SK-N-SH (cell line): ENCODE results near the gene ARHGAP45. TPM values are rescaled to one million over a fixed set of nuclear protein-coding genes. Genes with fewer than 3 reads are reported as not detected.

Source experiments
- CTCF ChIA-PET: fragments of 300-600, 350-600 bp; formaldehyde crosslinking; extraction: SDS; loops from one replicate; lab custom pipeline; 2021; lab: Yijun Ruan, JAX
- POLR2A ChIA-PET: fragments of 350-600 bp; sonication (Branson Sonifier 250); formaldehyde crosslinking; extraction: SDS; loops from one replicate; lab custom pipeline; 2020; ENCODE audit warnings: antibody characterized with exemption, inconsistent platforms; lab: Yijun Ruan, JAX
- DNase-seq: peaks from one replicate; pipeline ENCODE4 v3.0.0; 2012
- H2AFZ ChIP-seq: fragments of 200-600 bp; sonication (generic); 2 replicates; pipeline ENCODE4 v1.8.1; 2016; ENCODE audit warnings: antibody characterized with exemption, mild to moderate bottlenecking, low read depth
- H3F3A ChIP-seq: fragments of 200-600 bp; sonication (generic); replicated peaks from 2 replicates; pipeline ENCODE3; 2016; ENCODE audit warnings: antibody characterized with exemption, mild to moderate bottlenecking; ENCODE audit not compliant: insufficient read depth
- H3K27ac ChIP-seq, 2 experiments: fragments of 200-500 bp in 1 of 2; fragments of 200-600 bp in 1 of 2; sonication (Bioruptor generic) in 1 of 2; sonication (generic), shearing (Covaris generic) in 1 of 2; 2 replicates each; pipeline versions ENCODE4 v1.5.1 to v1.6.1; 2014 to 2016; ENCODE audit warnings: low read depth in 2 of 2, inconsistent platforms in 1 of 2, low read length in 1 of 2, mild to moderate bottlenecking in 1 of 2, mixed read lengths in 1 of 2
- H3K27me3 ChIP-seq: fragments of 200-600 bp; sonication (generic), shearing (Covaris generic); 2 replicates; pipeline ENCODE4 v1.6.1; 2016; ENCODE audit warnings: mixed run types; ENCODE audit not compliant: insufficient read depth
- H3K36me3 ChIP-seq, 2 experiments: fragments of 200-500 bp in 1 of 2; fragments of 200-600 bp in 1 of 2; sonication (Bioruptor generic) in 1 of 2; sonication (generic) in 1 of 2; replicated peaks in 1 of 2; 2 replicates each; pipeline versions ENCODE3 to v1.5.1; 2014 to 2016; ENCODE audit warnings: low read length in 1 of 2, mild to moderate bottlenecking in 1 of 2; ENCODE audit not compliant: insufficient read depth in 2 of 2, control insufficient read depth in 1 of 2
- H3K4me1 ChIP-seq, 2 experiments: fragments of 200-500 bp in 1 of 2; fragments of 200-600 bp in 1 of 2; sonication (Bioruptor generic) in 1 of 2; sonication (generic), shearing (Covaris generic) in 1 of 2; 2 replicates each; pipeline versions ENCODE4 v1.5.1 to v1.6.1; 2014 to 2016; ENCODE audit warnings: low read depth in 1 of 2, low read length in 1 of 2, mixed run types in 1 of 2; ENCODE audit not compliant: insufficient read depth in 2 of 2, control insufficient read depth in 1 of 2
- H3K4me2 ChIP-seq: fragments of 200-600 bp; sonication (generic), shearing (Covaris generic); 2 replicates; pipeline ENCODE4 v1.6.1; 2017; ENCODE audit warnings: mixed run types
- H3K4me3 ChIP-seq, 2 experiments: fragments of 200-500 bp in 1 of 2; fragments of 200-600 bp in 1 of 2; sonication (Bioruptor generic) in 1 of 2; sonication (generic), shearing (Covaris generic) in 1 of 2; 2 replicates each; pipeline versions ENCODE4 v1.5.1 to v1.8.1; 2014 to 2016; ENCODE audit warnings: low read depth in 2 of 2, inconsistent platforms in 1 of 2, low read length in 1 of 2, mild to moderate bottlenecking in 1 of 2, mixed read lengths in 1 of 2, moderate library complexity in 1 of 2
- H3K79me2 ChIP-seq: fragments of 200-600 bp; sonication (generic); 2 replicates; pipeline ENCODE4 v1.8.1; 2017; ENCODE audit warnings: mild to moderate bottlenecking; ENCODE audit not compliant: insufficient read depth
- H3K9ac ChIP-seq: fragments of 200-600 bp; sonication (generic); 2 replicates; pipeline ENCODE4 v1.6.1; 2017; ENCODE audit warnings: mixed run types
- H3K9me2 ChIP-seq: fragments of 200-600 bp; sonication (generic); 2 replicates; pipeline ENCODE4 v1.6.1; 2017; ENCODE audit warnings: mixed run types
- H3K9me3 ChIP-seq: fragments of 200-600 bp; sonication (generic); 2 replicates; pipeline ENCODE4 v1.6.1; 2017; ENCODE audit warnings: mixed run types, mild to moderate bottlenecking, moderate library complexity
- H4K20me1 ChIP-seq: fragments of 200-600 bp; sonication (generic); 2 replicates; pipeline ENCODE4 v1.6.1; 2017; ENCODE audit warnings: mild to moderate bottlenecking, mixed run types; ENCODE audit not compliant: insufficient read depth
- CHD2 ChIP-seq: fragments of 150-350 bp; IDR thresholded peaks from 2 replicates; pipeline ENCODE4 v1.6.1; 2018; ENCODE audit warnings: low read length; ENCODE audit not compliant: partially characterized antibody
- ELF1 ChIP-seq: IDR thresholded peaks from 2 replicates; pipeline ENCODE4 v1.4.0; 2012
- FOXM1 ChIP-seq: IDR thresholded peaks from 2 replicates; pipeline ENCODE4 v1.4.0; 2012; ENCODE audit warnings: low read depth, mild to moderate bottlenecking
- GATA2 ChIP-seq: sonication (generic); formaldehyde crosslinking; IDR thresholded peaks from 2 replicates; pipeline ENCODE4 v1.5.0; 2020; ENCODE audit warnings: mild to moderate bottlenecking, missing genetic modification reagents
- NFIC ChIP-seq: IDR thresholded peaks from 2 replicates; pipeline ENCODE4 v1.4.0; 2012; ENCODE audit warnings: borderline replicate concordance
- NRF1 ChIP-seq: IDR thresholded peaks from 2 replicates; pipeline ENCODE4 v1.6.1; 2012; ENCODE audit warnings: low read depth, mild to moderate bottlenecking, low read length
- PBX3 ChIP-seq: IDR thresholded peaks from 2 replicates; pipeline ENCODE4; 2012
- POLR2AphosphoS5 ChIP-seq: IDR thresholded peaks from 2 replicates; pipeline ENCODE4 v1.6.1; 2012; ENCODE audit warnings: low read depth, low read length
- SMC3 ChIP-seq: IDR thresholded peaks from 2 replicates; pipeline ENCODE4 v1.6.1; 2012; ENCODE audit warnings: low read depth, low read length, improper control_type of control experiment
- TCF12 ChIP-seq: IDR thresholded peaks from 2 replicates; pipeline ENCODE4 v1.4.0; 2012
- TEAD4 ChIP-seq: IDR thresholded peaks from 2 replicates; pipeline ENCODE4 v1.4.0; 2012; ENCODE audit warnings: mild to moderate bottlenecking, borderline replicate concordance; ENCODE audit not compliant: insufficient read depth
- USF1 ChIP-seq: IDR thresholded peaks from 2 replicates; pipeline ENCODE4 v1.4.0; 2012; ENCODE audit warnings: low read depth, borderline replicate concordance
- YY1 ChIP-seq: IDR thresholded peaks from 2 replicates; pipeline ENCODE4 v1.4.0; 2012; ENCODE audit warnings: low read depth, mild to moderate bottlenecking
- WGBS: methylation state at CpG from one replicate; pipeline ENCODE4 v1.1.6; 2017; ENCODE audit warnings: low lambda C conversion rate; 5-methylcytosine and 5-hydroxymethylcytosine counted together
- polyA plus RNA-seq, 3 experiments: library from polyadenylated mRNA; depleted of rRNA; stranded (reverse); fragments of >200 nt; gene quantifications; 2 replicates each; pipeline ENCODE4 v1.2.3, GENCODE V29; 2012

Gene ARHGAP45
- polyA plus RNA-seq, 1 of the 3 experiments (the other 2 are of a cell fraction): 4.2 TPM

DNA sequence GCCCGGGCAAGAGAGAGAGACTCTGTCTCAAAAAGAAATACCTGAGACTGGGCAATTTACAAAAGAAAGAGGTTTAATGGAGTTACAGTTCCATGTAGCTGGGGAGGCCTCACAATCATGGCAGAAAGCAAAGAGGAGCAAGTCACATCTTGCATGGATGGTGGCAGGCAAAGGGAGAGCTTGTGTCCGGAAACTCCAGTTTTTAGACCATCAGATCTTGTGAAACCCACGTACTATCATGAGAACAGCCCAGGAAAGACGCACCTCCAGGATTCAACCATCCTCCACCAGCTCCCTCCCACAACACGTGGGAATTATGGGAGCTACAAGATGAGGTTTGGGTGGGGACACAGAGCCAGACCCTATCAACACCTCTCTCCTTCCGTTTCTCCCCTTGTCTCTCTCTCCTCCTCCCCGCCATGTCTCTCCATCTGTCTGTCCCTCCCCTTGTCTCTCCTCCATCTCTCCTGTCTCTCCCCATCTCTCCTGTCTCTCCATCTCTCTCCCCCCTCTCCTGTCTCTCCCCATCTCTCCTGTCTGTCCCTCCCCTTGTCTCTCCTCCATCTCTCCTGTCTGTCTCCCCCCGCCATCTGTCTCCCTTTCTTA lies 18.2 kb downstream of the ARHGAP45 start:
- POLR2A ChIA-PET: interaction anchor here (0.5 to 1.9 kb wide), 2 partner anchors 10 to 246 kb away, joined by 3 to 5 read pairs; no protein-coding TSS in a partner anchor
- Histone ChIP-seq H4K20me1 (no peaks in the 10 kb centered on the region), H3K27ac (no peak overlapping the region), H3F3A (peaks cover 13% of the 10 kb centered on the region), H3K9me3 (no peaks in the 10 kb centered on the region), H3K9me2 (no peaks in the 10 kb centered on the region), H3K9ac (no peak overlapping the region), H3K36me3 (peaks cover 0 to 13% of the 10 kb centered on the region in 2 experiments), H3K4me2 (no peak overlapping the region), H3K27me3 (no peaks in the 10 kb centered on the region), H2AFZ (no peak overlapping the region), H3K4me1 (peaks cover 0 to 14% of the 10 kb centered on the region in 2 experiments; a peak in 2 of 4 replicates), H3K4me3 (no peak overlapping the region), H3K79me2 (no peaks in the 10 kb centered on the region)
- 74% methylated on average over 8 of the region's 8 CpGs for WGBS
- CTCF ChIA-PET: interaction anchor here (1.3 to 2.0 kb wide), 4 partner anchors 16 to 159 kb away, joined by 5 read pairs; no protein-coding TSS in a partner anchor
- no peak for TF ChIP-seq ELF1
- TF ChIP-seq USF1: no peak
- no peak; the same call in 1 of the 2 replicates for TF ChIP-seq POLR2AphosphoS5
- TF ChIP-seq PBX3: no peak
- no peak for TF ChIP-seq SMC3
- no peak for TF ChIP-seq CHD2
- TF ChIP-seq TEAD4: no peak
- TF ChIP-seq NRF1: no peak
- no peak for TF ChIP-seq NFIC
- TF ChIP-seq YY1: no peak
- TF ChIP-seq FOXM1: no peak
- no peak for TF ChIP-seq GATA2 (CRISPR knock-in tag)
- DNase-seq: no peak

- H3K27ac ChIP-seq: no peak overlapping the region
- H3K9ac ChIP-seq: no peak overlapping the region
- no peak overlapping the region for H3K4me2 ChIP-seq
- no peaks in the 10 kb centered on the region for H4K20me1 ChIP-seq
- DNase-seq: no peak
- no peaks in the 10 kb centered on the region for H3K9me2 ChIP-seq
- no peak overlapping the region for H3K4me3 ChIP-seq
- peaks cover 13% of the 10 kb centered on the region for H3F3A ChIP-seq
- WGBS: 67% methylated on average over 17 of the region's 38 CpGs
- H3K4me1 ChIP-seq: peaks cover 0 to 12% of the 10 kb centered on the region in 2 experiments; a peak in 2 of 4 replicates
- POLR2A ChIA-PET: interaction anchor here (0.5 to 1.9 kb wide), 2 partner anchors 11 to 246 kb away, joined by 3 to 5 read pairs; no protein-coding TSS in a partner anchor
- CTCF ChIA-PET: interaction anchor here (1.3 to 2.0 kb wide), 5 partner anchors 16 to 158 kb away, joined by 5 read pairs; no protein-coding TSS in a partner anchor
- TF ChIP-seq USF1 (no peak), TCF12 (no peak), POLR2AphosphoS5 (peak; percentile 12)
- H2AFZ ChIP-seq: no peak overlapping the region
- H3K79me2 ChIP-seq: no peaks in the 10 kb centered on the region
- peaks cover 0 to 15% of the 10 kb centered on the region in 2 experiments for H3K36me3 ChIP-seq
- no peaks in the 10 kb centered on the region for H3K27me3 ChIP-seq
- H3K9me3 ChIP-seq: no peaks in the 10 kb centered on the region
Observed at GRCh38 chr19:1085676-1086442, 18.9 kb downstream of the ARHGAP45 start.
